NCI-H345 (cell line): ENCODE results near the gene PPP1R3D.

Experiments
- DNase-seq: peaks from one replicate; lab custom pipeline; 2025; lab: John Stamatoyannopoulos, UW

Gene PPP1R3D

DNA sequence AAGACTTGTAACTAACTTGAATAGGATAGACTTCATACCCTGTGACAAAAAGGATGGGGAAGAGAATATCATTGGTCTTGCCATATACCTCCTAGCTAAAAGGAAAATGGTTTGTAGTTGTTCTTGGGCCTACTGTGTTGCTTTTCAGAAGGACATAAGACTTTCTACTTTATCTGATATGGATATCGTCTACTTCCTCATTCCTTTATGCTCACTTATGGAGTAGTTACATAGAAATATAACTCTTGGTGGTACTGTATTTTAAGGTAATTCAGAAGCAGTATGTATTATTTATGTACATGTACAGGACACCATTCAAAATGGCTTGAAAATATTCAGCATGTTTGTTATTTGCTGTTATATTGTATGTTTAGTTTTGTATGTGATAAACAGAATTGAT is 8.1 kb upstream of the PPP1R3D start:
- no peak for DNase-seq

DNA sequence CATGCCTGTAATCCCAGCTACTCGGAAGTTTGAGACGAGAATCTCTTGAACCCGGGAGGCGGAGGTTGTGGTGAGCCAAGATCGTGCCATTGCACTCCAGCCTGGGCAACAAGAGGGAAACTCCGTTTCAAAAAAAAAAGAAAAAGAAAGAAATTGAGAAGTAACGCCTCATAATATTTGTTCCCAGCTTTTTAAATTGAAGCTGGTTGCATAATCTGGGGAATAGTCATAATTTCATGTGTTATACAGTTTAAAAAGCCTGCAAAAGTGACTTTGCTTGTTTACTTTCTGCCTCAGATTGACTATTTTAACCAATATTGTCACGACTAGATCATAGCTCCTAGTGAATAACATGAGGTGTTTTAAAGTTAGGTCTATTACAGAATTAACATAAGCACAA is 7.3 kb upstream of the PPP1R3D start:
- DNase-seq: no peak

- no peak for DNase-seq
These were observed 5.6 kb upstream of the PPP1R3D start for GRCh38 chr20:59945731-59946130.

- DNase-seq: no peak
These were observed 5.1 kb upstream of the PPP1R3D start for GRCh38 chr20:59945175-59945574.

GRCh38 chr20:59944726-59945125 is 4.6 kb upstream of the PPP1R3D start:
- DNase-seq: no peak

- DNase-seq: no peak
These were observed 2.1 kb upstream of the PPP1R3D start for GRCh38 chr20:59942245-59942644.

GRCh38 chr20:59940956-59941294 is 820 bp upstream of the PPP1R3D start:
- no peak for DNase-seq

GRCh38 chr20:59939879-59940128 is 301 bp downstream of the PPP1R3D start:
- no peak for DNase-seq

DNA sequence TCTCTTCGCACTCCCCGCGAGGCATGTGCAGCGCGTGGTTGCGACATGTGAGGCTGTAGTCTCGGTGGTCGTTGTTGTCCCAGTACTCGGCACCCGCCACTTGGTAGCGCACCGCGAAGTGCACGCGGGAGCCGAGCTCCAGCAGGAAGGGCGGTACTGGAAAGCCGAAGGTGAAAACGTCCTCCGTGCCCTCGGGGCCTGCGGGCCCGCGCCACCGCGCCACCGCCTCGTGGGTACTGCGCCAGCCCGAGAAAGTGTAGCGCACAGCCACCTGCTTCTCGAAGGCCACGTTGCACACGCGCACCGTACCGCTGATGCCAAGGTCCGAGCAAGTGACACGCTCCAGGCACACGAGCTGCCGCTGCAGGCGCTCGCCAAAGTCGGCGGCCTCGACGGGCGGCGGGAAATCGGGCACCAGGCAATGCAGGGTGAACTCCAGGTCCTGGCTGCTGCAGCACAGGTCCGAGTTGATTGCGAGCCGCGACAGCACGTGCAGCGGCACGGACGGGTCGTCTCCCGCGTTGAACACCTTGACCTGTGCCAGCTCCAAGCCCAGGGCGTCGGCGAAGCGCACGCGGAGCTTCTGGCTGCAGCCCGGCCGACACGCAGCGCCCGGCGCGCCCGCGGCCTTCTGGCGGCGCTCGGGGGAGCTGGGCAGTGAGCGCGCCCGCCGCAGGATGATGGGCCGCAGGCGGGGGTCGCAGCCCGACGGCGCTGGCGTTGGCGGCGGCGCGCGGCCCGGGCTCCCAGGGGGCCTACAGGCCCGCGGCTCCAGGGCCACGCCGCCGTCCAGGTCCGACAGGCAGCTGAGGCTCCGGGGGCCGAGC is 840 bp downstream of the PPP1R3D start:
- DNase-seq: no peak

GRCh38 chr20:59938696-59939051 is 1.4 kb downstream of the PPP1R3D start:
- no peak for DNase-seq

- DNase-seq: no peak
These were observed 1.9 kb downstream of the PPP1R3D start for GRCh38 chr20:59938221-59938620.

DNA sequence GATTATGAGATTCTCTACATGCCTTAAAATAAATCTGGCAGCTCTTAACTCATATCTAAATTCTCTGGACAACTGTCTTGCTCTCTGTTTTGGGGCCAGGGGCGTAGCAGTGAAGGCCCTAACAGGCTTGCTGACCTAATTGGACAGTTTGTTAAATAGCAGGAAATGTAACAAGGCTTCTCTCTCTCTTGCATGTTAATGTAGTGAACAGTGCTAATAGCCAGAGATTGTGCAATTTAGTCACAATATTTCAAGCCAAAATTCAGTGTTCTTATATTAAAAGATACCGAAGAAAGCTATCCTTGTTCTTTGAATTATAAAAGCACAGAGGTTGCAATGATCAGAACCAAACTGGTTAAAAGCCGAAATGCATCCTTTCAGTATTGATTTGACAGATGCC is 3.0 kb downstream of the PPP1R3D start:
- DNase-seq: no peak

DNA sequence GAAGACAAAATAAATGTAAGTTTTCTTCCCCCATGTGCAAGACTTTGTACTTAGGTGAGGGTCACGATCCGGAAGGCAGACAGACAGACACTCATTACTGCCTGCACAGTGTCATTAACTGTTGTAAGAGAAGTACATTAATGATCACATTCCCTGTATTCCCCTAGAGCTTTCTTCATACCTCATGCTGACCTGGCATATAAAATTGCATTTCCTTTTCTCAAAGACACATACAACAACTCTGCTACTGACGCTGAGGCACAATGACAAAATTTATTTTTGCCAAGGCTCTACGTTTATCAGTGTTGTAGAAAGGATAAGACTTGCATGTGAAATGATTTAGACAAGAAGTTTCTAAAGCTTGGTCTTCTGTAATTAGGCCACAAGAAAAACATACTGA is 3.7 kb downstream of the PPP1R3D start:
- no peak for DNase-seq

GRCh38 chr20:59935457-59936185 is 4.5 kb downstream of the PPP1R3D start:
- DNase-seq: no peak

DNA sequence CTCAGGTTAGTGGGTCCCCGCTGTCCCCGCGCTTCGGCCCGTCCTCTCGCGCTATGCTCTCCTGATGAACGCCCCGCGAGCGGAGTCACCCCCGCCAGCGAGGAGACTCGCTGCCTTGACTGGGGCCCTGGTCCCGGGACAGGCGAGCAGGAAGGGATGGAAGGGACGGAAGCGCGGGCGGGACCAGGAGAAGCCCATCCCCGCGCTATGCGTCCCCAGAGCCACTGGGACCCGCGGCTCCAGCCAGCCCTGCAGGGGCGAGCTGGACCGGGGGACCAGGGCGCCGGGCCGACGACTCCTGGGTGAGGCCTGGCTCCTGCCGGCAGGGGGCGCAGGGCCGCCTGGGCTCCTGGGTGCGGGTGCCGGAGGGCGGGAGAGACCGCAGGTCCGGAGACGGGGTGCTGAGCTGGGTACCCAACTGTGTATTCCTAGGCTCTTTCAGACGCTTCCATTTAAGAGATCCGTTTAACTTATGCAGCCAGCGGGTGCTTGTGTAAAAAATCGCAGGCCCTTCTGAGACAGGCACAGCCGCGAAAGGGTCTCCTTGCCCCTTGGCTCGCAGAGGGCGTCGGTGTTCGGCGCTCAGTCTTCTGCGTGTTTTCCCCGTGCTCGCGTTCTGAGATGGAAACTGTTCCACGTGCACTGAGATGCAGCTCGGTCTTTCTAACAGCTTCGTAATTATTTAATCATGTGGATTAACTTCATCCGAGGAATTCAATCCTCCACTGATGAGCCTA is 6.1 kb downstream of the PPP1R3D start:
- peak; percentile 67 for DNase-seq

GRCh38 chr20:59933296-59933848 is 6.7 kb downstream of the PPP1R3D start, which contains the start of gene SYCP2:
Gene SYCP2 (minus strand): TSS chr20:59933637. CDS start chr20:59922413, 11,224 bp downstream.
- DNase-seq: no peak

- no peak for DNase-seq
These were observed 7.3 kb downstream of the PPP1R3D start for GRCh38 chr20:59932616-59933295.

GRCh38 chr20:59931511-59932312 is 8.4 kb downstream of the PPP1R3D start:
- DNase-seq: no peak

DNA sequence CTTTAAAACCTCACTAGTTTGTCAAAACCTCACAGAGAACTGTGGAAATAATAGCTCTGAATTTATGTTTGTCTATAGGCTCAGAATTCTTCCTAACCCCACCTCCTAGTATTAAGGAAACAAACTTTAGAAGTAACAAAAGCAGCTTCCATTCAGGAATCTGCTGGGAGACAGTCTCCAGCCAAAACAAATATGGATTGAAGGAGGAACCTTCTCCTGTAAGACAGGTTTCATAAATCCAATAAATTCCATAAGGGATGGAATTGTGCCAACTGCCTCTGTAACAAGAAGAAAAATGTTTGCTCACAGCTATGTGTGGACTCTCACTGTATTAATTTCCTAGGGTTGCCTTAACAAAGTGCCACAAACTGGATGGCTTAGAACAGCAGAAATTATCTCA is 14.2 kb downstream of the PPP1R3D start:
- DNase-seq: no peak

DNA sequence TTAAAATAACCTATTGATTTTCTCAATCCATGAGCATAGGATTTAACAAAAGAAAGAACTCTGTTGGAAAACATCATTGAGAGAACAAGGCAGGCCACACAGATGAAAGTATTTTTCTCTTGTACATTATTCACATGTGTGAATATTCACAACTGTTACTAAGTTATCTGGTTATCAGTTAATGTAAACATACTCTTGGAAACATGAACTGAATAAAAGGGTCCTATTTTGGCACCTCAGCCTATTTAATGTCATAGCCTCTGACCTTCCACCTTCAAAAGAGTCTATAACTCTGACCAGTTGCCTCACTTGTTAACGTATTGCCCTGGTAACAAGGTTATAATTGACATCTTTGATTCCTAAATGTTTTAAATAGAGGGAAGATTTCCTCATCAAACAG is 14.7 kb downstream of the PPP1R3D start:
- DNase-seq: no peak

GRCh38 chr20:59923514-59923913 is 16.6 kb downstream of the PPP1R3D start:
- no peak for DNase-seq
